HG03565 (cell line): ENCODE results near the gene TACR3.
A peak's percentile ranks its signal among the peaks of the same experiment; 100 is the strongest.
"Not testable (repeated sequence)": the region's sequence is repeated elsewhere in the genome, so short reads cannot be mapped to it uniquely, and the experiment has no call there.

Source experiments
- ATAC-seq: cut with Tn5 transposase; IDR thresholded peaks from one replicate; pipeline ENCODE4 v1.9.1; 2021; ENCODE audit warnings: mild to moderate bottlenecking, moderate library complexity; ENCODE audit not compliant: unreplicated experiment

TACR3 gene, protein sequence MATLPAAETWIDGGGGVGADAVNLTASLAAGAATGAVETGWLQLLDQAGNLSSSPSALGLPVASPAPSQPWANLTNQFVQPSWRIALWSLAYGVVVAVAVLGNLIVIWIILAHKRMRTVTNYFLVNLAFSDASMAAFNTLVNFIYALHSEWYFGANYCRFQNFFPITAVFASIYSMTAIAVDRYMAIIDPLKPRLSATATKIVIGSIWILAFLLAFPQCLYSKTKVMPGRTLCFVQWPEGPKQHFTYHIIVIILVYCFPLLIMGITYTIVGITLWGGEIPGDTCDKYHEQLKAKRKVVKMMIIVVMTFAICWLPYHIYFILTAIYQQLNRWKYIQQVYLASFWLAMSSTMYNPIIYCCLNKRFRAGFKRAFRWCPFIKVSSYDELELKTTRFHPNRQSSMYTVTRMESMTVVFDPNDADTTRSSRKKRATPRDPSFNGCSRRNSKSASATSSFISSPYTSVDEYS

DNA sequence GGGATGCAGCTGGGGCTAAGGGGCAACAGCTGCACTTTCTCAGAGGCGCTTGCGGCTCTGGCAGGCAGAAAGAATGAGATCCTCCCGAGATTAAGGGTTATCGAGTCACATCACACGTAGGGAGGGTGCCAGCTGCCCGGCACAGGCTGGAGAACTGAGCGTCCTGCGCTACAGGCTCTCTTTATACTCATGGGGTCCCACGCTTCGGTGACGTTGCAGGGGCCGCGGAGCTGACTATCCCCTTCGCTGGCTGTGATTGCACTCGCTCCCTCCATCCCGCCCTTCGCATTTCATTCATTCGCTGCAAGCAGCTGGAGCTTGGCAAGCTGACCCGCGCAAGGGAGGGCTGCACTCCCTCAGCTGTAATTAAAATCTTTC lies at the start of gene TACR3:
TACR3 (minus strand) TSS at position 156 of the 378 bp plus-strand sequence. CDS start 310 bp downstream, outside the sequence.
- no peak for ATAC-seq

GRCh38 chr4:103757631-103758030 lies 37.8 kb upstream of the TACR3 start:
- ATAC-seq, result no peak

GRCh38 chr4:103756741-103757140 lies 37.0 kb upstream of the TACR3 start:
- ATAC-seq, result no peak

GRCh38 chr4:103754844-103755243 lies 35.1 kb upstream of the TACR3 start:
- ATAC-seq, result no peak

DNA sequence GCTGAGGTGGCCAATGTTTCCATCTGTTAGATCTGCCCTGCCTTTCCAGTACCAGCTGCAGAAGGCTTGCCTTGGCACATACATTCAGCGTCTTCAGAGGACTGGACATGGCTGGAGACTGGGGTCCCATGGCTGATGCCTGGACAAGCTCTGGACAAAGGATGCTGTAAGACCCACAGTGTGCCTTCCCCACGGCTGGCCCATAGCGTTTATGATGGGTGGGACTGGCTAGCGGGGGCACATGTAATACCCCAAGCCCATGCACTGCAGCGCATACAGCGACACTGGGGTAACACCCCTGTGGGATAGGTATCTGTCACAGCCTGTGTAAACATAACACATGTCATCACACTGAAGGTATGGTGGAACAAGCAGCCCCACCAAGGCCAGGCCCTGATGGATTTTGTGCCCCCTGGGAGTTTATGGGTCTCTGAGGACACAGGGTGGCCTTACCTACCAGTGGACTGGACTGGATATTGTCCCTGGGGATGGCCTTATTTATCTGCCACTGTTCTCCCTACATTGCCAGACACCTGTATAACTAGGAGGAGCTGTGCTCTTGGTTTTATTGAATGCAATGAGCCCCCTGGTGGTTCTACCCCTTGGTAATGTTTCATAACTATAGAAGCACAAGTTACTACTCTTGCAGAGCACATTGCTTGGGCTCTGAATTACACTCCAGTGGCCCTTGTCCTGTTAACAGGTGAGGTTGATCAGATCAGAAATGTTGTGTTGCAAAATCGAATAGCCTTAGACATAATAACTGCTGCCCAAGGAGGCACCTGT lies 34.3 kb upstream of the TACR3 start:
- no peak for ATAC-seq

GRCh38 chr4:103723150-103723549 lies 3.4 kb upstream of the TACR3 start:
- not testable (repeated sequence) for ATAC-seq

GRCh38 chr4:103721251-103721650 lies 1.5 kb upstream of the TACR3 start:
- ATAC-seq, result no peak

- ATAC-seq, result no peak
Measured at GRCh38 chr4:103720661-103721060, 876 bp upstream of the TACR3 start.

- no peak for ATAC-seq
Measured at GRCh38 chr4:103719105-103719829, 518 bp downstream of the TACR3 start.

DNA sequence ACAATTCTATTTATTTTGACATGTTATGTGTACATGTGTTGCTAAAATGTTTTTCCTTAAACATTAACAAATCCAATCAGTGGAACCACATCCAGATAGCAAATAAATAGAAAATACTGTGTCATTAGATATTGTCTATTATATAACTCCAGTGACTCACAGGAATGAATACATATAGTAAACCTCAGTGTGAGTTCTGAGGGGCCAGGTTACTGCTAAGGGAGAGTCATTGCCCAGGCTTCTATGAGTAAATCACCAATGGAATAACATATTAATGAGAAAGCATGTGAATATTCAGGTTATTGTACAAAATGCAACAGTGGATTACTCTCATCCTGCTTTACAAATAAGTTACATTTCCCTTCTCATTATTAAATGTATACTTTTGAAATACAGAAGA lies 27.2 kb downstream of the TACR3 start:
- no peak for ATAC-seq

DNA sequence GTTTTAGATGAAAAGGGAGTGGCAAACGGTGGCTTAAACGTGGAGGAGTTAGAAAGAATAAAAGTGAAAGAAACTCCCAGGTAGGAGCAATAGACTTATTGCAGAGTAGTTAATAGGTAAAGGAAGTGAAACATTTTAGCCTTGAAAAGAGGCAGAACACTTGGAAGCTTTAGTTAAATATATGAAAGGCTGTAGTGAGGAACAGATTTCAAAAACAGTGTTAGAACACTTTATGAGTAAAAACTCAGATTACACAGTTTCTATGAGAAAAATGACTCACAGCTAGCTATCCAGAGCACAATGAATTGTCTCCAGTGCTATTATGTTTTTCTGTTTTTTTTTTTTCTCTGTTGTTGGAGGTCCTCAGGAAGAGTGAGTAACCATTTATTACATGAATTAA lies 45.8 kb downstream of the TACR3 start:
- ATAC-seq, result peak; percentile 58

- not testable (repeated sequence) for ATAC-seq
Measured at GRCh38 chr4:103666764-103667163, 53.0 kb downstream of the TACR3 start.

DNA sequence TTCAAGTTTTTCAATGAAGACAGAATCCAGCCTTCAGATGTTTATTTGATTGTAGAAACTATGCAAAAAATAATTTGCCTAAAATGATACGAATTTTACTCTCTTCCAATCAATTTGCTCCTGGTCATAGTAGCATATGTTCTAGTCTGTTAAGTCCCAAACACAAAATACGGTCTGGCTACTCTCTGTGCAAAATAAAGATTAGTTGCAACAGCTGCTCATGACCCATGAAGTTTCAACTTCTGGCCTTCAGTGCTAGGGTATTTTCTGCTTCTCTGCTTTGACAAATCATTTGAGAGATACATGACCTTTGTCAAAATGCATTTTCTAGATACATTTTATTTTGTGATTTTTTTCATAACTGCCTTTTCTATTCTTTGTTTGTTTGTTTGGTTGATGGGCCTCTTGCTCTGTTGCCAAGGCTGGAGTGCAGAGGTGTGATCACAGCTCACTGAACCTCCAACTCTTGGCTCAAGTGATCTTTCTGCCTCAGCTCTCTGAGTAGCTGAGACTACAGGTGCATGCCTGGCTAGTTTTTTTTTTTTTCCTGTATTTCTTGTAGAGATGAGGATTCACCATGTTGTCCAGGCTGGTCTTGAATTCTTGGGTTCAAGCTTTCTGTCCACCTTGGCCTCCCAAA lies 55.2 kb downstream of the TACR3 start:
- no peak for ATAC-seq

- no peak for ATAC-seq
Measured at GRCh38 chr4:103648541-103648940, 71.2 kb downstream of the TACR3 start.

DNA sequence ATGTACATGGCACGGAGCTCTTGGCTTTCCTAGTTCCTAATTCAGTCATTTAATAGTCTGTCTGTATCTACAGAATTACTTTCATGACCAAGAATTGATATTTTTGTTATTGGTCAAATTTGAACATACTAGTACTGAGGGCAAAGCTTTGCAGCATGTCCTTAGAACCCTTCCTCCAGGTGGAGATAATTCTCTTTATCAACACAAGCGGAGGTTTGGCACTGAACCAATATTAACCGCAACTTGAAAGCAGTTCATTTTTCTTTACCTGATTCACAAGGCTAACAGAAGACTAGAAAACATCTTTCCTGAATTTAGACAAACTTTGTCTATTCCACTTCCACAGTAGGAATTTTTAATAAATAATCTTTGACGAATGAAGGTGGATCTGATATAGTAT lies 73.8 kb downstream of the TACR3 start:
- ATAC-seq, result no peak

- no peak for ATAC-seq
Measured at GRCh38 chr4:103634236-103634635, 85.5 kb downstream of the TACR3 start.

DNA sequence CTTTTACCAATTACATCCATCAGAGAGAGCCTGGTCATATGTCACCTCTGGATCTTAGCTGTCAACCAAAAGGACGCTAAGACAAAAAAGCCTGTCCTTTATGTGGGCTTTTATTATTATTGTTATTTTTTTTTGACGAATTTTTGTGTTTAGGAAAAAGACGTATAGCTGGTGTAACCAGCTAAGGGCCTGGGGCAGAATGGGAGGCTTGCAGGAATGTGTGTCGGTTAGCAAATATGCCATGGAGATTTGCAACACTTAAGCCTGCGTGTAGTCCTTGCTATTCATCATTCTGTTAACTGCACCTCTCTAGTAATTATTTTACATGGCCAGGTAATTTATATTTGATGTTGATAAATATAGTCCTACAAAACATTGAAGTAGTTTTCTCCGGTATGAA lies 93.5 kb downstream of the TACR3 start:
- ATAC-seq, result no peak

GRCh38 chr4:103591841-103592240 lies 127.9 kb downstream of the TACR3 start:
- no peak for ATAC-seq

DNA sequence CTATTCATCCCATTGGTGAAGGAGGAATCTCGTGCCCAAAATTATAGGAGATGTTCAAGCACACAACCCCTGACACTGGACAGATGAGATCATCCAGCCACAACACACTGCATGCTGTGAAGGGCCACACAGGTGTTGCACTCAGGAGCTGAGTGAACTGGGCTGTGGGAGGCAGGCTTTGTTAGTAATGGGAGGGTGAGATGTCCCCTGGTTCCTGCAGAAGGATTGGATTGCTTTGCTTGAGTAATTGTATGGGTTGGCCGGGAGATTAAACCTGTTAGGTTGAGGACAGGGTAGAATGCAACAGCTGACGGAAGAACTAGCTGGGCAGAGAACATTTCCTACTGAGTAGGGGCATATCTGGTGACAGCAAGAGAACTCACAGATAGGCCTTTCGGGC lies 152.2 kb downstream of the TACR3 start:
- ATAC-seq, result no peak

DNA sequence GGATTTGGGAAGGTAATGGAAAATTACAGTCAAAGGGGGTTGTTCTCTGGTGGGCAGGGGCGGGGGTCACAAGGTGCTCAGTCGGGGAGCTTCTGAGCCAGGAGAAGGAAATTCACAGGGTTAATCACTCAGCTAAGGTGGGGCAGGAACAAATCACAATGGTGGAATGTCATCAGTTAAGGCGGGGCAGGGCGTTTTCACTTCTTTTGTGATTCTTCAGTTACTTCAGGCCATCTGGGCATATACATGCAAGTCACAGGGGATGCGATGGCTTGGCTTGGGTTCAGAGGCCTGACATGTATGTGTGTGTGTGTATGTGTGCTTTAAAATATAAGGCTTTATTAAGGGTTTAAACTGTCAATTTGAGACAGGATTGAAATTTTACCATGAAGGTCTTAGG lies 160.6 kb downstream of the TACR3 start:
- ATAC-seq, result not testable (repeated sequence)
